HUES48 (cell line): ENCODE data around the gene MVB12A.
A peak's percentile ranks its signal among the peaks of the same experiment; 100 is the strongest.

Source experiments
- H3K27ac ChIP-seq: one replicate; pipeline ENCODE4 v1.7.0; 2013; ENCODE audit warnings: low read depth, low read length, inconsistent platforms
- H3K27me3 ChIP-seq: 2 replicates; pipeline ENCODE4 v1.6.1; 2013; ENCODE audit warnings: mild to moderate bottlenecking, low read length; ENCODE audit not compliant: control insufficient read depth, insufficient read depth
- H3K36me3 ChIP-seq: 2 replicates; pipeline ENCODE4 v1.6.1; 2013; ENCODE audit warnings: low read length; ENCODE audit not compliant: control insufficient read depth, insufficient read depth
- H3K4me1 ChIP-seq: 2 replicates; pipeline ENCODE4 v1.6.1; 2013; ENCODE audit warnings: mild to moderate bottlenecking, low read length; ENCODE audit not compliant: control insufficient read depth, insufficient read depth
- H3K4me3 ChIP-seq: 2 replicates; pipeline ENCODE4 v1.5.1; 2013; ENCODE audit warnings: mild to moderate bottlenecking, low read depth, low read length
- H3K9ac ChIP-seq: 2 replicates; pipeline ENCODE4 v1.6.1; 2013; ENCODE audit warnings: mild to moderate bottlenecking, low read depth, low read length, moderate library complexity
- H3K9me3 ChIP-seq: 2 replicates; pipeline ENCODE4 v1.6.1; 2013; ENCODE audit warnings: low read length; ENCODE audit not compliant: control insufficient read depth, insufficient read depth

Gene MVB12A

DNA sequence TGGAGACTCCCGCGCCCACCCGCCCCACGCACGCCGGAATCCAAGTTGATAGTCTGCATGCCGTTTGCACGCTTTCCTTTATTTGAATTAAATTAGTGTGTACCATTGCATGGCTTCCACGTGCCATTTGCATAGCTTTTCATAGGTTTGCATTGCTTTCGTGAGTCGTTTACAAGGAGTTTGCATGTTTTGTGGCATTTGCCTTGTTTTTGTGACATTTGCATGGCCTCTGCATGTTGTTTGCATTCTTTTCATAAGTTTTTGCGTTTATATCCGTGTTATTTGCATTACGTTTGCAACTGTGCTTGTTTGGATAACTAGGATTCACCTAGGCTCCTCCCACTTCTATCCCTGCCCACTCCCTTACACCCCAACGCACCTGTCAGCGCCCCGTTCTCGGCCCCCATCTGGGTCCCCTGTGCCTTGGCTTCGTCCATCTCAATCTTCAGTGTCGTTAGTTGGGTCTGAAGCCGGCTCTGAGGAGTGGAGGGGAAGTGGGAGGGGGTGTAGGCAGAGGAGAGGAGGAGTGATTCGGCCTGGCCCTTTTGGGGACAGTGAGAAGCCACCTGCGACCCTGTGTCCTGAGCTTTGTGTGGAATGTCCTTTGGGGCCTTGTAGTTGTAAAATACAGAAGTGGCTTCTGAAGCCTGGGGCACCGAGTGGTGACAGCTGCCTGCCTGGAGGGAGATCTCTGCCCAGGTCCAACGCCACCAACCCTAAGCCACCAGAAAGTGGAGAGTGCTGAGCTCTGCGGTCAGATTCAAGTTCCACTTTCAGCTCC lies 28.3 kb upstream of the MVB12A start:
- H3K4me1 ChIP-seq: 0 out of 2 replicates have a peak, but pooled peaks cover 5% of the 10 kb centered on the region
- H3K9me3 ChIP-seq: no peaks in the 10 kb centered on the region
- no peak overlapping the region for H3K27ac ChIP-seq
- no peaks in the 10 kb centered on the region for H3K36me3 ChIP-seq
- peak overlapping the region; percentile 78 for H3K4me3 ChIP-seq
- peaks cover 5% of the 10 kb centered on the region; the same call in 1 of the 2 replicates for H3K27me3 ChIP-seq
- H3K9ac ChIP-seq: no peak overlapping the region

DNA sequence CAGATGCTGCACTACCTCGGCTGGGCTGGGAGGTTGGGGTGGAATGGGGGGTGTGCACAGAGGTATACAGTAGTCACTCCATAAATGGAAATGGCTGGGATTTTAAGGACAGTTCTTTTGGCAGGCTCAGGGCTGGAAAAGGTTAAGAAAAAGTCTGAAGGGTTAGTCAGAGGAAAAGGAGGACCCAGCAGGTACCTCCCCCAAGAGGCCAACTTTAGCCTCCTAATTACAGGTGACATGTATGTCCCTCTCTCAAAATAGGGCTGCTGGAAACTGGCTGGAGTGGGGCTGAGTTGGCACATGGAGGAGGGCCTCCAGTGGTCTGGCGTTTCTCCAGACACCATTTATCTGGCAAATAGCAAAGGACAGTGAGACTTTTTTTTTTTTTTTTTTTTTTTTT lies 26.8 kb upstream of the MVB12A start:
- no peak overlapping the region for H3K4me3 ChIP-seq
- H3K4me1 ChIP-seq: 0 out of 2 replicates have a peak, but pooled peaks cover 5% of the 10 kb centered on the region
- peaks cover 5% of the 10 kb centered on the region; the same call in 1 of the 2 replicates for H3K27me3 ChIP-seq
- no peaks in the 10 kb centered on the region for H3K9me3 ChIP-seq
- no peak overlapping the region for H3K9ac ChIP-seq
- H3K27ac ChIP-seq: no peak overlapping the region
- H3K36me3 ChIP-seq: no peaks in the 10 kb centered on the region

DNA sequence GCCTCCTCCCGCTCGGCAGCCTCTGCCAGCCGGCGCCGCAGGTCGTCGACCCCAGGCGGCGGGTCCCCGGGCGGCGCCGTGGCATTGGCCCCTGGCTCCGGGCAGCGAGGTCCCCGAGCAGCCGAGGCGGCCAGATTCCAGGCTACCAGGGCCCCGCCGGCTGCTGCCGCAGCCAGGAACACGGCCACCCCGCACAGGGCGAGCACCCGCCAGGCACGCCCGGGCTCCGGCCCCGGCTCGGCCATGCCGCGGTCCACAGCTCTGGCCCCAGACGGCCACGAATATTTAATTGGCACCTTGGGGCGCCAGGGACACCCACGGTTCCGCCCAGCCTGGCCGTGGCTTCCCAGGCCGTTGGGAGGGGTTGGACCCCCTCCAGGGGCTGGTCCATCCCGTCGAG lies 25.9 kb upstream of the MVB12A start, which contains the start of gene CCDC194:
Gene CCDC194, minus strand, starts transcription at position 283 of the 400 bp plus-strand sequence. Its CDS starts 38 bp downstream, at position 245.
- Histone ChIP-seq H3K27ac (no peak within 1 kb of the TSS), H3K9ac (no peak within 1 kb of the TSS), H3K4me3 (no peak within 1 kb of the TSS), H3K27me3 (peaks cover 5% of the 10 kb centered on the region; the same call in 1 of the 2 replicates), H3K4me1 (0 out of 2 replicates have a peak, but pooled peaks cover 5% of the 10 kb centered on the region), H3K36me3 (no peaks in the 10 kb centered on the region), H3K9me3 (no peaks in the 10 kb centered on the region)

DNA sequence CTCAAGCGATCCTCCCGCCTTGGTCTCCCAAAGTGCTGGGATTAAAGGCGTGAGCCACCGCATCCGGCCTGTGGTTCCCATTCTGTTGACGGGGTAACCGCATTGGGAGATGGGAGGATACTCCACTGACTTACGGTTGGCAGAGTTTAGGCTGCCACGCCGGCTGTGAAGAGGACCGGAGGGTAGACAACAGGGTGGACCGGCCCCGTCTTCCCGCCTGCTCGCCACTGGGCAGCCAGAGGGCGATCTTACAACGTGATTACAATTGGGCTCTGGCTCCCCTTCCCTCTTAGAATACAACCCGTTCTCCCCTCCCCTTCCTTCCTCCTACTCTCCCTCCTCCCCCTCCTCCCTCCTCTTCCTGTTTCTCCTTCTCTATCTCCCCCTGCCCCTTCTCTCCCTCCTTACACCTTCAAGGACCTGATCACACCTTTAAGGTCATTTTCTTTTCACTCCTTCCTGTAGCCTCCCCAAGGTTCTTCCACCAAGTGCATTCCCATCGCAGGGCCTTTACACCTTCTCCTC lies 24.9 kb upstream of the MVB12A start:
- H3K4me1 ChIP-seq: 0 out of 2 replicates have a peak, but pooled peaks cover 5% of the 10 kb centered on the region
- H3K36me3 ChIP-seq: no peaks in the 10 kb centered on the region
- H3K27me3 ChIP-seq: peaks cover 3% of the 10 kb centered on the region; the same call in 1 of the 2 replicates
- H3K27ac ChIP-seq: peak overlapping the region; percentile 68
- no peaks in the 10 kb centered on the region for H3K9me3 ChIP-seq
- no peak overlapping the region for H3K9ac ChIP-seq
- H3K4me3 ChIP-seq: no peak overlapping the region

DNA sequence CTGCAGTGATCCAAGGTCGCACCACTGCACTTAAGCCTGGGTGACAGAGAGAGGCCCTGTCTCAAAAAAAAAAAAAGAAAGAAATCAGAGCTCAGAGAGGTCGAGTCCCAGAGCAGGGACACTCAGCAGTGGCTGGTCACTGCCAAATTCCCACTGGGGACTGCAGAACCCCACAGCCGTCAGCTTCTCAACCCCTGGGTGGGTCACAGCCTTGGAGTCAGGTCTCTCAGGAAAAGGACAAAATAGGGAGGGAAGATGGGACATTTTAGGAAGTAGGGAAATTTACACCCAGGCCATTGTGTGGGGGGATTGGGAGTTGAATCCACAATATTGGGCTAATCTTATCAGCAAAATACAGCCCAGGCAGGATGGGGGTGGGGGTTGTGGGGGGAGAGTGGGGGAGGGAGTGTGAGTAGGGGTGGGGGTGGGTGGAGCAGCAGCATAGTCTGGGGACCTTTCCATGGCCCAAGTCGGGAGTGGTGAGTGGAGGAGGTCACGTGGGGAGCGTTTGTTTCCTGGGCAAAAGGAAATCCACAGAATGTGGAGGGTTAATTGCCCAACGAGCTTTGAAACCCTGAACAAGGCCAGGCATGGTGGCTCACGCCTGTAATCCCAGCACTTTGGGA lies 20.8 kb upstream of the MVB12A start:
- H3K4me1 ChIP-seq: 0 out of 2 replicates have a peak, but pooled peaks cover 3% of the 10 kb centered on the region
- no peaks in the 10 kb centered on the region; the same call in 1 of the 2 replicates for H3K36me3 ChIP-seq
- H3K9ac ChIP-seq: no peak overlapping the region
- no peak overlapping the region for H3K27ac ChIP-seq
- H3K27me3 ChIP-seq: no peaks in the 10 kb centered on the region
- H3K9me3 ChIP-seq: no peaks in the 10 kb centered on the region
- H3K4me3 ChIP-seq: no peak overlapping the region

DNA sequence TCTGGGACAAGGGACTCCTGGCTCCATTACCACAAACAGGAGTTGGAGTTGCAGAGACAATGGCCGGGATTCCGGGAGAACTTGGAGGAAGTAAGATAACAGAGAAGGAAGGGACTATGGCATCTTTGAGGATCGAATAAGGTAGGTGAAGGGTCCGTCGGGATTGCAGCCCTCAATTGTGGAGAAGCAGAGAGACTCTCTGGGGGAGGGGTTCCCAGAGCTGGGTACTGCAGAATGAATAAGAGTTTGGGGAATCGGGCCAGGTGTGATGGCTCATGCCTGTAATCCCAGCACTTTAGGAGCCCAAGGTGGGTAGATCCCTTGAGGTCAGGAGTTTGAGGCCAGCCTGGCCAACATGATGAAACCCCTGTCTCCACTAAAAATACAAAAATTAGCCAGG lies 18.2 kb upstream of the MVB12A start:
- no peaks in the 10 kb centered on the region; the same call in 1 of the 2 replicates for H3K36me3 ChIP-seq
- no peak overlapping the region for H3K9ac ChIP-seq
- no peaks in the 10 kb centered on the region for H3K9me3 ChIP-seq
- no peak overlapping the region for H3K4me3 ChIP-seq
- peaks cover 8% of the 10 kb centered on the region; the same call in 1 of the 2 replicates for H3K4me1 ChIP-seq
- H3K27me3 ChIP-seq: no peaks in the 10 kb centered on the region
- H3K27ac ChIP-seq: no peak overlapping the region

DNA sequence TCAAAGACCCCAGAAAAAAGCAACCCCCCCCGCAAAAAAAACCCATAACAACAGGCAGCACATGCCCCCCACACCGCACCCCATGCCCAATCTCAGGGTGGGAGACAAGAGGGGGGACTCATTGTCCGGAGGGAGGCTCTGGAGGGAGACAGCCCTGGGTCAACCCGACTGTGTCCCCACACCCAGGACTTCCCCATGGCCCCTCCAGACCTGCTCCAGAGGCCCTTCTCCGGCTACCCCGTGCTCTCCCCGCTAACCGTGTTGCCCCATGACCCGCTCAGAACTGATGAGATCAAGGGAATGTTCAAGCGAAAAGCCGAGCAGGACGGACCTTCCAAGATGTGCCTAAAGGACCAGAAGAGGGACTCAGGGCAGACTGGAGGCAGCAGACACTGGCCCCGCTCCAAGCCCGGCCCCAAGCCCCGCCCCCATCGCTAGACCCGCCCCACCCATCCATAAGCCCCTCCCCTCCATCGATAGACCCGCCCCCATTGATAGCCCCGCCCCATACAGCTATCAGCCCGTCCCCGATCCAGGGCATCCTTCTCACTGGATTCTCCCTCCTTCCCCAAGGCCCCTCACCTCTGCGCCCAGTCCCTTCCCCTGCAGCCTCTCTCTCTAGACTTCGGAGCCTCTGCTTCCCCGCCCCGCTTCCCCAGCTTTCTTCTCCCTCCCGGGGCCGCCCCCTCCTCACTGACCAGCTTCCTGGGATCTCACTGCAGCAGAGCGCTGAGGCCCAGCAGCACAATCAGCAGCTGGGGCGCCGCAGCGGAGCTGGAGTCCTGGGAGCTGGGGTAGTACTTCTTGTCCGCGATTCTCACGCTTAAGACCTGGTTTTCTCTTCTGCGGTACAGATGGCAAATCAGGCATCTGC lies 16.6 kb upstream of the MVB12A start:
- H3K9me3 ChIP-seq: no peaks in the 10 kb centered on the region
- H3K27ac ChIP-seq: peak overlapping the region; percentile 95
- no peaks in the 10 kb centered on the region for H3K27me3 ChIP-seq
- H3K36me3 ChIP-seq: no peaks in the 10 kb centered on the region; the same call in 1 of the 2 replicates
- peak overlapping the region; percentile 60 for H3K4me3 ChIP-seq
- H3K9ac ChIP-seq: 0 out of 2 replicates have a peak overlapping the region, but pooled peaks have one; percentile 35
- H3K4me1 ChIP-seq: peaks cover 8% of the 10 kb centered on the region; the same call in 1 of the 2 replicates

DNA sequence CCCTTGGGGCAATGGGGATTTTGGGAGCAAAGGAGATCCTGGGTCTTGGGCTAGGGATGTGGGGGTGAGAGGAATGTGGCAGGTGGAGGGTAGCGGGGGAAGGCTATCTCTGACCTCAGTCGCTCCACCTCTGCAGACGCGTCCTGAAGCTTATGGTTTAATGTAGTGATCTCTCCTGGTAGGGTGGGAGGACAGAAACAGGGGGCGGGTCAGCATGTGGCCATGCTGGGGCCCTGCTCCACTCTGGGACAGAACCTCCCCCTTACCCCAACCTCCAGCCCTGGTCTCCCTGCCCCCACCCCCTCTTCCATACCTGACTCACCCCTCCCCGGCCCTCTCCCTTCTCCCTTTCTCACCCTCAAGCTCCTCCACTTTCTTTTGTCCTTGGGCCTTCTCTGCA lies 15.8 kb upstream of the MVB12A start:
- Histone ChIP-seq H3K9ac (peak overlapping the region; percentile 67), H3K27me3 (no peaks in the 10 kb centered on the region), H3K36me3 (no peaks in the 10 kb centered on the region; the same call in 1 of the 2 replicates), H3K9me3 (no peaks in the 10 kb centered on the region), H3K27ac (peak overlapping the region; percentile 95), H3K4me3 (peak overlapping the region; percentile 60), H3K4me1 (peaks cover 8% of the 10 kb centered on the region; the same call in 1 of the 2 replicates)

DNA sequence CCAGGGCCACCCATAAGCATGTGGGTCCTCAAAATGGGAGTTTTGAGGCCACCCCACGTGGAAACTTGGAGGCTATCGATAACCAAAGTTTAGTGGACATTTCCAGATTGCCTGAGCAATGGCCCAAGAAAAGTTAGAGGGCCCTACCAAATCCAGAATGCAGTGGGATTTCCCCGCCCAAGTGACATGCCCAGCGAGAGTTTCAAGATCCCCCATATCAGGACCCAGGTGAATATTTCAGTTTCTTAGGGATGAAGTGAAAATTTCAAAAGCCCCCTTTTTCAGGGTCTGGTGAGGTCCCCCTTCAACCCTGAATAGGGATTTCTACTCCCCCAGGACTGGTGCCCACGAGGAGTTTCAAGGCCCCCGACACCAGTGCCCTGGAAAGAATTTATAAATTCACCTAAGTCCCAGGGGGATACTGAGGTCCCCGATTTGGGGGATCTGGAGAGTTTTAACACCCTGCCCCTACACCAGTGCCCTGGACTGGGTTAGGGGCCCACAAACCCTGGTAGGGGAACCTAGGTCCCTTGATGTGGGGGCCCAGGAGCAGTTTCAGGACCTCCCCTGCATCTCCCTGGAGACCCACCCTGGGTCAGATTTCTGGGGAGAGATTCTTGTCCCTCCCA lies 15.1 kb upstream of the MVB12A start:
- H3K4me3 ChIP-seq: peak overlapping the region; percentile 60

More for the DNA sequence above, 15.1 kb upstream of the MVB12A start:
- H3K9me3 ChIP-seq: no peaks in the 10 kb centered on the region
- H3K36me3 ChIP-seq: no peaks in the 10 kb centered on the region; the same call in 1 of the 2 replicates
- H3K27ac ChIP-seq: peak overlapping the region; percentile 95
- H3K9ac ChIP-seq: peak overlapping the region; percentile 67
- H3K4me1 ChIP-seq: peaks cover 8% of the 10 kb centered on the region; the same call in 1 of the 2 replicates
- no peaks in the 10 kb centered on the region for H3K27me3 ChIP-seq
